GM19467 (cell line): ENCODE measurements around the gene TM7SF3.
A peak's percentile ranks its signal among the peaks of the same experiment; 100 is the strongest.
"Not testable (repeated sequence)": the region's sequence is repeated elsewhere in the genome, so short reads cannot be mapped to it uniquely, and the experiment has no call there.

Experiments
- ATAC-seq: cut with Tn5 transposase; IDR thresholded peaks from one replicate; pipeline ENCODE4 v1.9.1; 2021; ENCODE audit warnings: mild to moderate bottlenecking, moderate library complexity; ENCODE audit not compliant: unreplicated experiment

The TM7SF3 gene

DNA sequence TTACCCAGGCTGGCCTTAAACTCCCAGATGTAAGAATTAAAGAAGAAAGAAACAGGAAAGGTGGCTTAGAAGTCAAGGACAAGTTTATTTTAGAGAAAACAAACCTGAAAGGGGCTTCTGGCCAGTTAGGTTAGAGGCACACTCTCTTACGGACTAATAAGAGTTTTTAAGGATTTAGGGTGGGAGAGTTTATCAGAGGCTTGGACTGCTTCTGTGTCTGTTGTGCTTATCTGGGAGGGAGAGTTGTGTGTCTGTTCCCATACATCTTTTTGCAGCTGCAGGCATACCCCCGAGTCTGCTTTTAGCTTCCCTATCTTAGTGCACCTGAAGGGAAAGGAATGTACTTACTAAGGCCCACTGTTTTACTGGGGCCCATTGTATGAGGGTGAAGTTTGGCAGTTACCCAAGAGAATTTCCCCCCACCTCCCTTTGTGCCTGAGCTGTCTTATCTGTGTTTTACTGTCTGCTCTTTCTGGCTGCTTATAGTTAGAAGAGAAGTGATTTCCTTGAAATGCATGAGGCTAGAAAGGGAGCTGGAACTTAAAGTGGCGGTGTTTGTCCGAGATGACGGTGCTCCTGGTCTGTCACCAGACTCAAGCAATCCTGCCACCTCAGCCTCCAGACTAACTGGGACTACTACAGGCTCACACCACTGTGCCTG lies 3.1 kb upstream of the TM7SF3 start:
- not testable (repeated sequence) for ATAC-seq

- ATAC-seq: no peak
These were observed 1.5 kb upstream of the TM7SF3 start for GRCh38 chr12:27015730-27016076.

DNA sequence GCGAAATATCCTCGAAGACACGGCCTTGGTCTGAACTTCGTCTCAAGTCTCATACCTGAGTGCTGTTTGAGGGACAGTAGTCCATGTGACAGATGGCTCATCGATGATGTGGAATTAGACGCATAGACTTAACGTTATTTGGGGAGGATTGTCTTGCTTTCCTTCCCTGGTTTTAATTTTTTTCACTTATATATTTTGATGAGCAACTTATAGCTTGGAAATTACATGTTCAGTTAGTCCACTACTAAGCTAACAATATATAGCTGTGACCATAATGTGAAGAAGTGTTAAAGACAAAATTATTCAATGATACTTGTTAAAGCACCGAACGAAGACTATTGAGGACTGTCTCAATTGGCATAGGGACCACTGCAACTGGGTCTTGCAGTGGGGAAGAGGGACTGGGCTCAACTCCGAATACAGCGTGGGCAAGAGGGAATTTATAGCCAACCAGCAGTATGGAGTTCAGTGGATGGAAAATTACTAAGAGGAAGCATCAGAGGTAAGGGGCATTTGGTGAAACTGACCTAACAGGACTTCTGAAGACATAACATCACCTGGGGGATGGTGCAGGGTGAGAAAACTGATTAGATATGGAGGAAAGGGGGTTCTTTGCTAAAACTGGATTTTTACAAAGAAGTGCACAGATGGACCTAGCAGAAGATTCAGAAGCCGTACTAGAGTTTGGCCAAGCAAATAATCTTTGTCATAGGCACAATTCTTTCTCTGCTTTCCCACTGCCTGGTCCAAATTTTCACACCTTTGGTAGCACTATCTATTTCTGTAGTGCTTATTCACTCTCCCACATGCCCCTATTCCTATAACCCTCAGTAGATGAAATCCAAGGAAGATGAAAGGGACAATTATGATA lies 910 bp upstream of the TM7SF3 start:
- ATAC-seq: no peak

DNA sequence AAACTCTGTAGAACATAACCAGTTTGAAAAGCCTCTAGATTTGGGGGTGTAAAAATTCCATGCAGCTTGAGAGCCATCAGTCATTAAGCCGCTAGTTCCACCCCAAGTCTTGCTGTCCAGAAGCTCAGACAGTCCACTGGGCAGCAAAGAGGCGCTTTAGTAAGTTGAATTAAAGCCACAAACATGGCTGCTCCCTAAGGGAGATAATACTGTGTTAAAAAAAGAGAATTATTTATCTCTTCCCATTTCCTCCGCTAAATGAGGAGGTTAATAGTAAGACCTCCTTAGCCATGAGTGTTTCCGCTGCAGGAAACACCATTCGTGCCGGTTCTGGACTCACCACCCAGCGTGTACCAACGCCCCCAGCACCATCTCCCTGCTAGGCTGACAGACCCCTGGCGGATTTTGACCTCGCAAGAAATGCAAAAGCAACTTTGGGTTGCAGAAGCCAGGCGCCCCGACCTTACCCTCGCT lies 536 bp downstream of the TM7SF3 start:
- peak; percentile 24 for ATAC-seq

- ATAC-seq: no peak
These were observed 1.3 kb downstream of the TM7SF3 start for GRCh38 chr12:27012982-27013255.

DNA sequence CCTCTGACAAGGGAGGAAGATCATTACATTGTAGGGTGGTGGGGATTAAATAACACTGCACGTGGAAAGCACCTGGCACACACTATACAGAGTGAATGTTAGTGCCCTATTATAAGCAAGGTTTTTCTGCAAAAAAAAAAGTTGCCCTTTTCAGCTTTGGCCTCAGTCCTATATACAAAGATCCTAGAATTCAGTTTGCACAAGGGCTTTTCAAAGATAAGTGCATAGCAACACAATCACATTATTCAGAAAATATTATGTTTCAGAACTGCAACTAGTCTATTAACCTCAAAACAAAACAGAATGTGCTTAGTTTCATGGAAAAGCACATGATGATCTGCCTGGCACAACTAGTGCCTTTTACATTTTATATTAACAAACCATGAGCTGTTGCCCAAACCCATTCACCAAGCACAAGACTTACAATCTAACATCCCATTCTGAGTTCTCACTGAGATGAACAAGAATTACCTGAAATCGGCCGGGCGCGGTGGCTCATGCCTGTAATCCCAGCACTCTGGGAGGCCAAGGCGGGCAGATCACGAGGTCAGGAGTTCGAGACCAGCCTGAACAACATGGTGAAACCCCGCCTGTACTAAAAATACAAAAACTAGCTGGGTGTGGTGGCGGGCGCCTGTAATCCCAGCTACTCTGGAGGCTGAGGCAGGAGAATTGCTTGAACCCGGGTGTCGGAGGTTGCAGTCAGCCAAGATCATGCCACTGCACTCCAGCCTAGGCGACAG lies 1.8 kb downstream of the TM7SF3 start:
- ATAC-seq: no peak

- ATAC-seq: no peak
These were observed 4.3 kb downstream of the TM7SF3 start for GRCh38 chr12:27009881-27010301.

DNA sequence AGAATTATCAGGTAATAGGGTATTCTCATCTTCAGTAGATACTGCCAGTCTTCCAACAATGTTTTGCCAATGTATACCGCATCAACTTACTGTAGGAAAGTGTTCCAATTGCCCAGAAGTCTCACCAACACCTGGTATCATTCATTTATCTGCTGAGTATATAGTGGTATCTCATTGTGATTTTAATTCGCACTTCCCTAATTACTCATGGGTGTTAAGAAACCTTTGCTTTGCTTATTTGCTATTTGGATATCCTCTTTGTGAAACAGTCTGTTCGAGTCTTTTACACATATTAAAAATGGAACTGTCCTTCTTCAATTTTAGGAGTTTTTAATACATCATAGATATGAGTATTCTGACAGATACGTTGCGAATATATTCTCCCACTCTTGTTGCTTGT lies 6.1 kb downstream of the TM7SF3 start:
- no peak for ATAC-seq

DNA sequence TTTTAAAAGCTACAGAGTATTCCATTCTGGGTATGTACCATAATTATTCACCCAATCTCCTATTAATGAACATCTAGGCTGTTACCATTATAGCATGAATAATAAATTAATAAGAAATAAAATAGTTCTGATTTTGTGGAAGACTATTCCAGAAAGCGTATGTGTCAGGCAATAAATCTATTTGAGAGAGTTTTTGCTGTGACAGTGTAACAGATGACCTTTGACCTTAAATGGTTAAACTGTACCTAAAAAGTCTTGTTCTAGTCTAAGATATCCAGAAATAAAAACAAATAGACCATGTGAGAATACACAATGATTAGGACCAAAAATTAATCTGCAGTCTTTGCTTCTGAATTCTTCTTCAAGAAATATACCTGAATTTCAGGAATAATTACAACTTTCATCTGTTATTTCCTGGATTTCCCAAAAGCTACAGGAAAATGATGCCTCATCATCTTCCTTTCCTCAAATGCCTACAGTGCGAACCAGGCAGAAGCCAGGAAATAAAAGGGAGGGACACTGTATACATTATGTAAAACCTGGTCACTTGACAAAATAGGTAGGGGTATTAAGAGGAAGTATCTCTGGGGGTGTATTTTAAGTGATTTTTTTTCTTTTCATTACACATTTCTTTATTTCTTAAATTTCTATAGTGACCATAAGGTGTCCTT lies 7.3 kb downstream of the TM7SF3 start:
- ATAC-seq: no peak

- no peak for ATAC-seq
These were observed 8.7 kb downstream of the TM7SF3 start for GRCh38 chr12:27005495-27005894.

- no peak for ATAC-seq
These were observed 10.5 kb downstream of the TM7SF3 start for GRCh38 chr12:27003421-27004381.

- no peak for ATAC-seq
These were observed 12.0 kb downstream of the TM7SF3 start for GRCh38 chr12:27002141-27002540.

DNA sequence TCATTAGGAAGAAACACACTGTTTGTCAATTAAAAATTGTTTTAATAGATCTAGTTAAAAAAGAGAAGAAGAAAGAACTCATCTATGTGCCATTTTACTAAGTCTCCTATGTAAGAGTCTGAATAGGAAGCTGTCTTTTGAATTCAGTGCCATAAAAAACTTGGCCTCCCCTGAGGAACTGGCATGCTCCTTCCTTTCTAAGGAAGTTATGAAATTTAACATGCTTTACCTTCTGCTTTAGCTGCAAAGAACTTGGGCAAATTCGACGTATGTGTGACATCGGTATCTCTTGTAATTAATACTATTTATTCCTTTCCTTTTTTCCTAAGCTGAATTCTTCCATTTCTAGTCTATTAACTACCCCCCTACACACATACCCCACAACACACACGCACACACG lies 12.5 kb downstream of the TM7SF3 start:
- ATAC-seq: no peak

DNA sequence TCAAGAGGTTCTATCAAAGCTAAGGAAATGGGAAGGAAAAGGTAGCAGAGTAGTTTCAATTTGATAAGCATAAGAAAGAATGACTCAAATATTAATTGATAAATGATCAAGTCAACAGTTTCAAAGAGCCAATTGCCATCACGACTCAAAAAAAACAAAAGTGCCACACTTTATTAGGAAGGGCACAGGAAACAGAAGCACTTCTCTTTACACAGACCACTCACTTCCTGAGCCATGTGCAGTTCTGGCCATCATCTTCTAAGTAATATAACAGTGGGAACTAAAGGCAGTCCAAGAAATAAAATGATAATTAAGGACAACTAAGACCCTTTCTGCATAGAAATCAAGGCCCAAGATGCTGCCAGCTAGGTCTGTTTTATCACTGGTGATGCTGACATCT lies 13.2 kb downstream of the TM7SF3 start:
- ATAC-seq: no peak

DNA sequence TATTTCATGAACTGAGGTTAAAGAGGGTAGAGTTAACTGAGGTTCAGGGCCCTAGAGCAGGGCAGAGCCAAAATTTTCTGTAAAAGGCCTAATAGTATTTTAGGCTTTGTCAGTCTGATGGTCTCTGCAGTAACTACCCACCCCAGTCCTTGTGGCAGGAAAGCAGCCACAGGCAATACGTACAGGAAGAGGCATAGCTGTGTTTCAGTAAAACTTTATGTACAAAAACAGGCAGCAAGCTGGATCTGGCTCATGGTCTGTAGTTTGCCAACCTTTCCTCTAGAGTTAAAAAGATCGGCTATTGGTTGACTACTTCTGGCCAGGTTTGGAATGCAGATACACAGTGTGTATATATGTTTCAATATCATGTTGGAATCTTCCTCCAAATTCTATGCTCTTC lies 17.2 kb downstream of the TM7SF3 start:
- no peak for ATAC-seq

DNA sequence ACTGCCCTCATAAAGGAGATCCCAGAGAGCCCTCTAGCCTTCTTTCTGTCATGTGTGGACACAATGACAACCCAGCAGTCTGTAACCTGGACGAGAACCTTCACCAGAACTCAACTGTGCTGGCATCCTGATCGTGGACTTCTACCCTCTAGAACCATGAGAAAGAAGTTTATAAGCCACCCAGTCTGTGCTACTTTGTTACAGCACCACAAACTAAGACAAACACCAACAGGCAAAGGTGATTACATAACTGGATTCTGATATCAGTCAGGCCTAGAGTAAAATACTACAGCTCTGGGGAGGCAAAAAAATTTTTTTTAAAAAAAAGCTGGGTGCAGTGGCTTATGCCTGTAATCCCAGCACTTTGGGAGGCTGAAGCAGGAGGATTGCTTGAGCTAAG lies 18.5 kb downstream of the TM7SF3 start:
- no peak for ATAC-seq

- no peak for ATAC-seq
These were observed 20.1 kb downstream of the TM7SF3 start for GRCh38 chr12:26994109-26994508.

DNA sequence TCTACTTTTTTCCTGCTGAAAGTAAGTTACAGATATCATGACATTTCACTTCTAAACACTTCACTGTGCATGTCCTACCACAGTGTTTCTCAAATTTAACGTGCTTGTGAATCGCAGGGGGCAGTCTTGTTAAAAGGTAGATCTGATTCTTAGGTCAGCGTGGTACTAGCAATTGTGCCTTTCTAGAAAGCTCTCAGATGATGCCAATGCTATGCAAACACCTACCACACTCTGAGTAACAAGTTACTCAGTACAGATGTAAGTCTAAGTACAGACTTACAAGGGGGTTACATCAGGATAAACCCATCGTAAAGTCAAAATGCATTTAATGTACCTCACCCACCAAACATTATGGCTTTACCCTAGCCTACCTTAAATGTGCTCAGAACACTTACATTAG lies 22.4 kb downstream of the TM7SF3 start:
- ATAC-seq: no peak

- no peak for ATAC-seq
These were observed 24.3 kb downstream of the TM7SF3 start for GRCh38 chr12:26989873-26990272.

GRCh38 chr12:26988703-26989102 lies 25.5 kb downstream of the TM7SF3 start:
- no peak for ATAC-seq
